ENCODE measurements around the gene PLAAT1.

Gene PLAAT1

DNA sequence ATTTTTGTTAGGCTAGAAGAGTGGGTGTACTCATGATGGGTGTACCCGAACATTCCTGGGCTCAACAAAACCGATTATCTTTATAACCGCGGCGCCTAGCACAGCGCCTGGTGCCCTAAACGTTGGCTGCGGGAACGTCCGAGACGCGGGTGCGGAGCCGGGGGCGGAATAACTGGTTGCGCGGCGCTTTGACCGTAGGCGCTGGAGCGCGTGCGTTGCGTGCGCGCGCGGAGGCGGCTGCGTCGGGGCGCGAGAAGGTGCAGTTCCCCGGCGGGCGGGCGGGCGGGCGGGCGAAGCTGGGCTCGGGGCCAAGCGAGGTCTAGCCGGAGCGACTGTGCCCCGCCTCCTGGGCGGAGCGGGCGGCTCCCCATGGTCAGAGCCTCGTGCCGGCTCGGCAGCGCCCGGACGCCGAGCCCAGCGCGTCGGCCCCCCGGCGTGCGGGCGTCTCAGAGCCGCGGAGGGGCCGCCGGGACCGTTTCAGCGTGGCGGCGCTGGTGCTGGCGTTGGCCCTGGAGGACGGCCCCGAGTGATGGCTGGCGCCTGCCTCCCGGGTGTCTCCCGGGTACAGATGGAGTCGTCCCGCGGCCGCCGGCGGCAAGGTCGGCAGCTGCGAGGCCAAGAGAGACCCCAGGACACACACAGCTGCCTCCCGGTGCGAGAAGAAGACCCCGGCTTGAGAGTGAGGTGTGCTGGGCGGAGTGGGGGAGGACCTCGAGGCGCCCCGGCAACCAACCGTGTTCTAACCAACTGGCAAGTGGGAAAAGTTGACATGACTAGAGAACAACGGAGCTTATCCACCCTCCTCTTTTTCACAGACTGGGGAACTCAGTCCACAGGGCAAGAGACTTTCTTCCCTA, at the start of gene PLAAT1:
PLAAT1 (plus strand) TSS at position 373 of the 857 bp plus-strand sequence. CDS start 14,429 bp downstream, outside the sequence.
- DNase-seq: peak in 48 of 56 donors; percentile 7 to 80 (median 54)

DNA sequence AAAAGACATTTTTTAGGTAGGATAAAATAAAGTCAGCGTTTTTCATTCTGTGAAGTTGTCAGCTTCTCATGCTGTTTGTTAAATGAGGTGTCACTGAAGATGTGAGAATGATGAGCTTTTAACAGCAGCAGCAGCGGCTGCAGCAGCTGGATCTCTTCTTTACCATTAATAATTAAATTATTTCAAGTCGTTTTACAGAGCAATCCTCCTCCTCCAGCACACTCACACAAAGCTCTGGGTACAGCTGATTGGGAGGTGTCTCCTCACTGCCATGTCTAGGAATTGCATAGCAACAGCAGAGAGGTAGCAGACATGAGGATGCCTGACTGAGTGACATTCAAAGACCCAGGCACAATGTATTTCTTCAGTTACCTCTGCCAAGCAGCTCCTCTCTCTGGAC, 46.7 kb upstream of the PLAAT1 start:
- peak in 19 of 56 donors; percentile 1 to 59 (median 14) for DNase-seq

DNA sequence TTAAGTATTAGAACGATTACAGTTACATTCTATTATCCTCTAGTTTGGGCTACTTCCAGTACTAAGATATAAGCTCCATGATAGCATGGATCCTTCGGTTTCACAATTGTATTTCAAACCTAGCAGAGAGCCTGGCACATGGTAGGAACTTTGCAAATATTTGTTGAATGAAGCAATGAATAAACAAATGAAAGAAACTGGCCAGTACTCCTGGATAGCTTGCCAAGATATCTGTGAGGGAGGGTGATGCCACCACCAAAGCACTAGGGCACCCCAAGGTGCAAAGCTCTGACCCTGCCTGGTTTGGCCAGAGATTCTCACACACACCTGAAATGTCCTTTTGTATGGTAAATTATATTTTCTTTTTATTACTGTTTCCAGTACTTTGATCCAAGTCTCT, 44.3 kb upstream of the PLAAT1 start:
- no peak for DNase-seq

DNA sequence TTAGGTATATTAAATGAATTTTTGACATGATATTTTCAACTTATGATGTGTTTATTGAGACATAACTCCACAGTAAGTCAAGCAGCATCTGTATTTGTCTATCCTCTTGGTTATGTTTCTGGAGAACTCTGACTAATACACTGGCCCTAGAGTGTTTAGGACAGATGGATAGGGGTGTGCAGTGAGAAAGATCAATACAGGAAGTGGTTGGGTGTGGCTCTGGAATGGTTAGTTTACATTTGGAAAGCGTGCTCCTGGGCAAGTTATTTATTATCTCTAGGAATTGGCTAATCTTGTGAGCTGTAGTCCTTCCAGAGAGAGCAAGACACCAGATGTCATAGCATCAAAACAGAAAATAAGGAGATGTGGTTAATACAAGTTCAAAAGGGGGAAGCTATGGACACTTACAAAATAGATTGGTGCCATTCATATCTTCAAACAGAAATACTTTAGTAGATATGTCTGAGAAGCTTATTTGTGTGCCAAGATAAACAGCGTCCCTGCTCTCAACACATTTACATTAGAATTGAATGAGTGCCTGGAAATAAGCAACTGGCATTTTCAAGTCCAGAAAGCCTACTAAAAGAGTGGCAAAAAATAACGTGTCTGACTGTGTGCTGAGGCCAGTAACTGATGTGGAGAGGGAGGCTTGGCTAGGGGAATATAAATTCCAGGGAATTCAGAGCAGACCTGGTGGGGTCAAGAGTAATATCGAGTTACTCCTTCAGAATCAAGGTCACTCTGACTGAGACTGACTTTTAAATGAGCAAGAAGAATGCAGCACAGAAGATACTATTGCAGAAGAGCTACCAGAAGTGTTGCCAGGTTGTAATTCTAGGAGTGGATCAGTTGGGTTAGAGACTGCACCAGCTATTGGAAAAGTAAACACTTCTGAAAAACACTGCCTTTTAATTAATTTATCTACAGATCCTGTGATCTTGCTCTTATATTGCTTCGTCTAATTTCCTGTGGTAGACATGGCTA, 33.4 kb upstream of the PLAAT1 start:
- DNase-seq: no peak

DNA sequence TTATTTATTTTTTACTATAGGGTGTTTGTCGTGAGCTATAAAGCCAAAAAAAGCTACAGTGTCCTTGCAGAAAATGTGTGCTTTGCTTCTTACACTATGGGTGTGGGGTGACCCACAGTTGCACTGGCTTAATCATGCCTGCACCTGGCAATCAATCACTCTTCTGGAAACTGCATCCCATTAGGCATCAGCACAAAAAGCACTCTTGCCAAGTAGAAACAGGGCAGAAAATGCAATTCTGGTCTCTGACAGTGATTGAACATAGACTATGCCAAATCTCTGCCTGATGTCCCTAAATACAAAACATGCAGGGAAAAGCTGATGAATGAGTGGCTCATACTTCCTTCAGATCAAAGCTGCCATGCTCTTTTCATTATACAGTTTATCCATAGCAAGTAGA, 30.4 kb upstream of the PLAAT1 start:
- no peak for DNase-seq

DNA sequence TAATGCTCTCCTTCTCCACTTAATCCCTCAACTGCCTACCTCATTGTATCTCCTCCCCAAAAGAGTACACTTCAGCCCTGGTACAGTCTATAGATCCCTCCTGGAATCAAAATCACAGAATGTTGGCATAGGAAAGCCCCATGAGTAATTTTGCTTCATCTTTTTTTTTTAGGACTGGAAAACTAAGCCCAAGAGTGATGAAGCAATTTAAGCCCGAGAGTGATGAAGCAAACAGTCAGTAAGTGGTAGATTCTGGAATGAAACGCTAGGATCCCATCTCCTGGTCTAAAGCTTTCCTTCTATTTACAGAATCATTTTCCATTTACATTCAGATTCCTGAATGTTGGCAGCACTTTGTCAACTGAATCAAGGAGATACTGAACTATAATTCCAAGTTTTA, 29.8 kb upstream of the PLAAT1 start:
- no peak for DNase-seq

DNA sequence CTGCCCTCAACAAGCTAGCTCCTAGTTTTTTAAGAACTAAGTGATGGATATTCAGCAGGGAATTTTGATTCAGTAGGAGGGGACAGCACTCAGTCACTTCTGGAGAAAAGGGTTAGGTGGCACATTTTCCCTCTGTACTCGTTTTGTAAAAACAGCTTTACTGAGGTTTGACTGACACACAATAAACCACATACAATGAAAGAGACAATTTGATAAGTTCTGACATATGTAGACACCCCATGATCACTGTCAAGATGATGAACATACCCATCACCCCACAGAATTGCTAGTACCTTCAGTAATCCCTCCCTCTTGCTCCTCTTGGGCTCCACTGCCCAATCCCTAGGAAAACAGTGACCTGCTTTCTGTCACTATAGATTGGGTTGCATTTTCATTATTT, 29.0 kb upstream of the PLAAT1 start:
- DNase-seq: no peak

DNA sequence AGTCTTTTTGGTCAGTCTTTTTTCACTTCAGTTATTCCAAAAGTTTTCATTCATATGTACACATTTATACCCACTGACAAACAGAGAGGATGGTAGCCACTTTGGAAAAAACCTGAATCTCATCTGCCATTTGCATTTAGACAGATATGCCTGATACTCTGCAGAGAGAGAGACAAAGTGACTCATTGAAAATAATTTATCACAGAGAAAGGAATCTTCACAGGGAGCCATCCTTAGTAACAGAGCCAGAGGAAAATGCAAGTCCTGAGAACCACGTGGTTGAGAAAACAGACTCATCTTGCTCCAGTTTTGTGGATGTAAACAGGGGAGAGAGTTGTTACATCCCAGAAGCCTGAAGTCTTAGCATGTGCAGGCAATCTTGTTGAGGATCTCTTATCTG, 28.2 kb upstream of the PLAAT1 start:
- DNase-seq: no peak

DNA sequence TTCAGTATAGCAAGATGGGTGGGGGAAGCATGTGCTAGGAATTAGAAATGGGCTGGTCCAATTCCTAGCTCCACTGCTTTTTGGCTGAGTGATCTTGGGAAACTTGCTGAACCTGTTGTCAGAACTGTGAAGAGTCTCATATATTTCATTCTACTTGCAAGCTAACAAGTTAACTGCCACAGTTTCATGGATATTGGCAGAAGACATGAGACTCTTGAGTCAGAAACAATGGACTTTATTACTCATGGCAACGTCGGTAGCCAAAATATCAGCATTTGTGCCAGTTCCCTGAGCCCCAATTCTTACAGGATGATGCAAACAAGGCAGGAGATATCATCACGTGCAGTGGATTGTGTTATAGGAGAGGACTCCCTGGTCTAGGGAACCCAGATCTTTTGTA, 26.6 kb upstream of the PLAAT1 start:
- DNase-seq: no peak

DNA sequence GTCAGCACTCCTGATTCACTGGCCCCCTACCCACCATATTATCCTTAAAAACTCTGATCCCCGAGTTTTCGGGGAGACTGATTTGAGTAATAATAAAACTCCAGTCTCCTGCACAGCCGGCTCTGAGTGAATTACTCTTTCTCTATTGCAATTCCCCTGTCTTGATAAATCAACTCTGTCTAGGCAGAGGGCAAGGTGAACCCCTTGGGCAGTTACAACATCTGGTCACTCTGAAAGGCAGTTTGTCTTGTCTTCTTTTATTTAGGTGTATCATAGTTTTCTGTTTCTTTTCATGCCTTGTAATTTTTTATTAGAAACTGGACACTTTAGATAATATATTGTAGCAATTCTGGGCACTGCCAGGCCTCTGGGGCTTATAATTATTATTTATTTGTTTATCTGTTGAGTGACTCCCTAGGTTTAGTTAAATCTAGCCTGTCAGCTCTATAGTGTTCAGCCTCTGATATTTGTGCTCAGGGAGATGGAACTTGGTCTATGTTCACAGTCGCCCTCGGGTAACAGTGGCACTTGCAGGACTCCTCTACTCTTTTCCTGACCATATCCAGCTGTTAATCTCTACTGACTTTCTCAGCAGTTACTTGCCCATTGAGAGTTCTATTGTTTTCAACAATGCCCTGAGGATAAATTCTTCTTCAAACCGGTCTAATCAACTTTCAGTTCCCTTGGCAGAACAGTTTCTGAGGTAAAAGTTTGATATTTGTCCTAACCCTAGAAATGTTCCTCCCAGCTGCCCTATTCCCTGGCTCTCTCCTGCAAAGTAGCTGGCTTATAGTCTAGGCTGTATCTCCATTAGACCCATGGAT, 15.5 kb upstream of the PLAAT1 start:
- DNase-seq: no peak

DNA sequence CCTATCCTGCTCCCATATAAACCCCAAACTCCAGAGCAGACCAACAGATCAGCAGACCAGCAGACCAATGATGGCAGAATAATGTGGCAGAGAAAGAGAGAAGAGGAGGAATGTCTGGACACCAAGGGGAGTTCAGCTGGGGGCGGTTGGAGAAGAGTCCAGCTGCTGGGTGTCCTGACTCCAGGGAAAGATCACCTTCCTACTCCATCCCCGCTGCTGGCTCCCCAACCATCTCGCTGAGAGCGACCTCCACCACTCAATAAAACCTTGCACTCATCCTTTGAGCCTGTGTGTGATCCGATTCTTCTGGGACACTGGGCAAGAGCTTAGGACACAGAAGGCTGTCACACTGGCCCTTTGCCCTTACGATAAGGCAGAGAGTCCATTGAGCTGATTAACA, 12.8 kb upstream of the PLAAT1 start:
- no peak for DNase-seq

DNA sequence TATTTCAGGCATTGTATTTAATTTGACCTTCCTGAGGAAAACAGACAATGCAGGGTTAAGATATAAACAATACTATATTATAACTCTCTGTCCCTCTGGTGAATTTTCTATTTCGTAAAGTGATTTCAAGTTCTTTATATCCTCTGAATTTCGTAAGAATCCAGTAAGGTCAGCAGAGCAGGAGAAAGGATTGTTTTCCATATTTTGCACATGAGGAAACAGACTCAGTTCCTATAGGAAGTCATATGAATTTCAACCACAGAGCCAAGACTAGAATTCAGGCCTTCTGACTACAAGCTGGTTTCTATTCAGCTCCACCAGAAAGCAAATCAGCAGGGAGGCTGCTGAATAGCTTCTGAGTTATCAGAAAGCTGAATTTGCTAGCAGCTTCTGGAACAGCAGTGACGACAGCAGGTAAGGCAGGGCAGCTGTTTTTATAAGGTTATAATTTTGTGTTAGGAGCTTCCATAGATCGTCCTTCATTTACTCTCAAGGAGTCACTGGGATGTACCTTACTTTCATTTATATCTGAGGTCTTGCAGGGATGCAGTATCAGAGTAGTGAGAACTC, 11.1 kb upstream of the PLAAT1 start:
- peak in 1 of 56 donors; percentile 6 for DNase-seq

DNA sequence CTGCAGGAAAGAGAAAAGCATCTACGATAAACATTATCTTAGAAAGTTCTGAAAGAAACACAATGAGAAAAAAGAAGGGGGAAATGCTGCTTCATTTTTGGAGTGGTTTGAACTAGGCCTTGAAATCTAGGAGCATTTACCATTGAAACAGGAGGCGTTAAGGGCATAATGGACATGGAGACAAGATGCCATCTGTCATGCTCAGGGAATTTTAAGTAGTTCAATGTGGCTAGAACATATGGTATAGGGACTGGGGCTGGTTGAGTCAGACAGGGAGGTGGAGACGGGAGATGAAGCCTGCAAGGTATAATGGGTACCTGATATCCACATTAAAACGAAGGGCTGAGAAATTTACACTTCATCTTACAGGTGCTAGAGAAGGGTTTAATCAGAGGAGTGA, 10.4 kb upstream of the PLAAT1 start:
- no peak for DNase-seq

DNA sequence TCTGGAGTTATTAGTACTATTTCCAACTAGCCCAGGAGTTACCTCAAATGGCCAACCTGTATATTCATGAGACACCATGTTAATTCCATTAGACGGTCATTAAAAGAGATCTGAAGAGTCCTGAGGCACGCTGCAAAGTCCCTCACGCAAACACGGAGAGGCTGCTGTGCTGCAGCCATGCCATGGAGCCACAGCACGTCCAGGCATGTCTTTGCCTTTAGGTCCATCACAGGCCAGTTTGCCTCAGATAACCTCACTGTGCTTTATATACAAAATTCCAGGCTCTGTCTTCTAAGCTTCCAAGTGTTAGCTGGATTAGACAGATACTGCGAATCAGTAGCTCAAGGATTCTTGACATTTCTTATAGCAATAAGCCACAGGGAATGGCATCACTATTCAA, 9.8 kb upstream of the PLAAT1 start:
- no peak for DNase-seq

DNA sequence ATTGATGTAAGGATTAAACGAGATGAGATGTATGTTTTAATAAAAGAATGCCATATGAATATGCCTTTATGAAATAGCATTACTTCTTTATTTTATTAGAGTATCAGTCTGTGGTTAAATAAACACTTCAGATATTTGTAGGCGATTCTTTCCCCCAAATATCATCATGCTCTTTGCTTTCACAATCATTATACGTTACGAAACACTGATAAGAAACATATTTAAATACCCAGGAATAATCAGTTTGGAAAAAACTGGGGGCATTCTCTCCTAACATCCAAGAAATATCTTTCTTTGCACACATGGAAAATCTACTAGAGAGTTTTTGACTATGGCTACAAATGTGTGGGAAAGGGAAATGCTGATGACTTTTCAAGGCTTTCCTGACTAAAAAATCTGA, 4.4 kb upstream of the PLAAT1 start:
- no peak for DNase-seq

DNA sequence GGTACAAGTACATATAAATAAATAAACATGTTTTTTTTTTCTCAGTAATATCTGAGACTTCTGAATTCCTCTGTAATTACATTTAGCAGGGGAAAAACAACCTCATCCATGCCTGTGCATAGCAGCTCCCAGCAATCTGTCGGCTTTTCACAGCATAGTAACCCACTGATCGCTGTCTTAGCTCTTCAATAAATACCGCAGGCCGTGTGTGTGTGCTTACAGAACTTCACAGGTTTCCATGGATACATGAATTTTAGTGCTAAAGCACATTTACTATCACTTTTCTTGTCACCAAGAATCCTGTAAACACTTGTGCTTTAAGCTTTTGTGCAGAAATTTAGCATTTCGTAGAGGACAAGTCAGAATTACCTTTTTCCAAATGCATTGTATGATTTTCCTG, 4.0 kb upstream of the PLAAT1 start:
- DNase-seq: peak in 1 of 56 donors; percentile 2

DNA sequence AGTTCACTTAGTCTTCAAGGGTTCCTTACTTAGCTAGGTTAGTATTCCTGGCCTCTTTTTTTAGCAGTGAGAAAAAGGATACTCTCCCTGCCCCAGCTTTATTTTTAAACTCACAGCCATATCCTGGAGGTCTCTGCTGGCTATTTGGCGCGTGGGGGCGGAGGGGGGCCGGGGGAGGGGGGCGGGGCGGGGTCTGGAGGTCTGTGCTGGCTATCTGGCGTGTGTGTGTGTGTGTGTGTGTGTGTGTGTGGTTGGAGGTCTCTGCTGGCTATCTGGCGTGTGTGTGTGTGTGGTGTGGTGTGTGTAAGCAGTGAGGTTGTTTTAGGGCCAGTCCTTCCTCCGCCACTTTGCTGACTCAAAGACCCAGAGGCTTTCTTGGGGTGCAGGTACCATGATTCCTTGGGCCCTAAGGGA, 579 bp upstream of the PLAAT1 start:
- DNase-seq: peak in 3 of 56 donors; percentile 51 to 61 (median 51)

DNA sequence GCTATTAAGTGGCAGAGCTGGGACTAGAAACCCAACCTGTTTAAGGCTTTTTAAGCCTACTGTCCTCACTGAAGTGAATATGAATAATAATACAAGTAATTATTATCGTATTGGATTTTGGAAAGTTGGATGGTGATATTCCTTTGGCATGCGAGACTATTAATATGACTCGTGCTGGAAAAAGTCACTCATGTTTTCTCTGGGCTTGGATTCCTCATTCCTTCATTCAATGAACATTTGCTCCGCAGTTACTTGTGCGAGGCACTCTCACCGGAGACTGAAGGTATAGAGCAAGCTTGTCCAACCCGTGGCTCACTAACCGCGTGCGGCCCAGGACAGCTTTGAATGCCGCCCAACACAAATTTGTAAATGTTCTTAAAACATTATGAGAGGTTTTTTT, 694 bp downstream of the PLAAT1 start:
- no peak for DNase-seq

DNA sequence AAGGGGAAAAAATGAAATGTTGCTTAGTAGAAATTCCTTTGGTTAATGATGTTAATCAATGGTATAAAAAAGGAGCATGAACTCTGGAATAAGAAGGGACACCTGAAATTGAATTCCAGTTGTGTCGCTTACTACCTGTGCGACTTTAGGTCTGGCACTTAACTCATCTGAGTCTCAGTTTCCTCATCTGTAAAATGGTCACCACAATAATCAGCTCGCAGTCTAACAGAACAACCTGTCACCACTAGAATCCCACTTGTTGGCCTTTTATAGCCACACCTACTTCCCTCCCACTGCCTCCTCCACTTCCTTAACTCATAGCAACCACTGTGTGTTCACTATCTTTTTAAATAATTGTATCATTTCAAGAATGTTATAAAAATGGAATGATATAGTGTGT, 2.5 kb downstream of the PLAAT1 start:
- DNase-seq: no peak

DNA sequence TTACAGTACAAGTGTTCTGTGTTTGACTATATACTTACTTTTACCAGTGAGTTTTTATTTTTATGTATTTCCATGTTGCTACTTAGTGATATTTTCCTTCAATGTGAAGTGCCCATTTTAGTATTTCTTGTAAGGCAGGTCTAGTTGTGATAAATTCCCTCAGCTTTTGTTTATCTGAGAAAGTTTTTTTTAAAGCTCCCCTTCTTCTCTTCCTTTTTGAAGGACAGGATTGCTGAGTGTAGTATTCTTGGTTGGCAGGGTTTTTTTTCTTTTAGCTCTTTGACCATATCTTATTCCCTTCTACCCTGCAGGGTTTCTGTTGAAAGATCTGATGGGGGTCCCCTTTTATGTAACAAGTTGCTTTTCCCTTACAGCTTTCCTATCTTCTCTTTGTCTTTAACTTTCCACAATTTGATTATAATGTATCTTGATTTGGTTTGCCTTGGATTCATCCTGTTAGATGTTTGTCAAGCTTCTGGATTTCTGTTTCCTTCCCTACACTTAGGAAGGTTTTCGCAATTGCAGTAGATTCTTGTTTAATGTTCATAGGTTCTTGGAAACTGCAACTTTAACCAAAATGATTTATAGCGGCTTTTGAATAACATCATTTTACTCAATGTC, 7.9 kb downstream of the PLAAT1 start:
- DNase-seq: no peak

Measured in nucleus accumbens (tissue), 56 donors.